HG02885 (cell line): Measurements from ENCODE around the gene TCEAL8.
A peak's percentile ranks its signal among the peaks of the same experiment; 100 is the strongest.

Experiments
- ATAC-seq: cut with Tn5 transposase; IDR thresholded peaks from one replicate; pipeline ENCODE4 v1.9.1; 2021; ENCODE audit warnings: mild to moderate bottlenecking; ENCODE audit not compliant: unreplicated experiment, poor library complexity

TCEAL8 gene

DNA sequence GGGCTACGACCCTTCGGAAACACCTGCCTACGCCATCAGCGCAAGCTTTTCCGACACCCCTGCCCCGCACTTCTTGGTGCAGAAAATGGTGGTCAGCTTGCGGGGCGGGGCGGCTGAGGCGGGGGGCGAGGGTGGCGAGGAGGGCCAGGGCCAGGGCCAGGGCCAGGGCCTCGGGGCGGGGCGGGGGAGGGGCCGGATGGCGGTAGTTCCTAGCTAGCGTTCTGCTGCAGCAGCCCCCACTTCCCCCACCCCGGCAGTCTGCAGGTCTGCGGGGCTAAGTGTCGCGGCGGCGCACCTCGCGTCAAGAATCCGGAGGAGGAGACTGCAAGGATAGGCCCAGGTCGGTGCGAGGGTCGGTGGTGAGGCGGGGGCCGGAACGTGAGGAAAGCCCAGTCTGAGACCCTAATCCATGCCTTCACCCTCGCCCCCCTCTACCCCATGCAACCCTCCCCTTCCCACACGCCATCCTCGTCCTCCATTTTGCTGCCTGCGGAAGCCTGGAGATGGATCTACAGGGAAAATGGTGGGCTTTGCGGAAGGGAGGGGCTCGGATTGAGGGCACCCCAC lies 39.4 kb downstream of the TCEAL8 start:
- no peak for ATAC-seq

- ATAC-seq = peak; percentile 81
These were observed 40.0 kb downstream of the TCEAL8 start, which contains the start of gene BEX4 for GRCh38 chrX:103214870-103215424. Gene BEX4, plus strand, starts transcription at chrX:103215108. Its CDS starts 1,046 bp downstream, at chrX:103216154.

DNA sequence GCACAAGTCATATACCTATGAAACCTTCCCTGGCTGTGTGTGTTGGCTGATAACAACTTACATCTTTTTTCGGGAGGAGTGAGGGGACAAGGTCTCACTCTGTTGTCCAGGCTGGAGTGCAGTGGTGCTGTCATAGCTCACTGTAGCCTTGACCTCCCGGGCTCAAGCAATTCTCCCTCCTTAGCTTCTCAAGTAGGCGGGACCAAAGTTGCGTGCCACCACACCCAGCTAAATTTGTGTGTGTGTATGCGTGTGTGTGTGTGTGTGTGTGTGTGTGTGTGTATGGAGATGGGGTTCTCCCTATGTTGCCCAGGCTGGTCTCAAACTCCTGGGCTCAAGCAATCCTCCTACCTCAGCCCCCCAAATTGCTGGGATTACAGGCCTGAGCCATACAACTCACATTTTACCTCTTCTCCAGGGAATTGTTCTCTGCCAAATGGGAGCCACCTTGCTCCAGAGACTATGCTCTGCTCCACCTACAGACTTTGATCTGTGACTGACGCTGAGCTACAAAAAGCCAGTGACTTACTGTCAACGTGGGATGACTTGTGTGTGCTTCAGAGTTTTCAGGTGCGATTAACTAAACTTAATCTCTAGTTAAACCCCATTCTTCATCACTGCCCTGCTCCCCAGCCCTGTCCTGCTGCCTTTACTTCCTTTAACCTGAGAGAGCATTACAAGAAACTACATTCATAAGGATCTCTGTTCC lies 42.1 kb downstream of the TCEAL8 start:
- no peak for ATAC-seq

DNA sequence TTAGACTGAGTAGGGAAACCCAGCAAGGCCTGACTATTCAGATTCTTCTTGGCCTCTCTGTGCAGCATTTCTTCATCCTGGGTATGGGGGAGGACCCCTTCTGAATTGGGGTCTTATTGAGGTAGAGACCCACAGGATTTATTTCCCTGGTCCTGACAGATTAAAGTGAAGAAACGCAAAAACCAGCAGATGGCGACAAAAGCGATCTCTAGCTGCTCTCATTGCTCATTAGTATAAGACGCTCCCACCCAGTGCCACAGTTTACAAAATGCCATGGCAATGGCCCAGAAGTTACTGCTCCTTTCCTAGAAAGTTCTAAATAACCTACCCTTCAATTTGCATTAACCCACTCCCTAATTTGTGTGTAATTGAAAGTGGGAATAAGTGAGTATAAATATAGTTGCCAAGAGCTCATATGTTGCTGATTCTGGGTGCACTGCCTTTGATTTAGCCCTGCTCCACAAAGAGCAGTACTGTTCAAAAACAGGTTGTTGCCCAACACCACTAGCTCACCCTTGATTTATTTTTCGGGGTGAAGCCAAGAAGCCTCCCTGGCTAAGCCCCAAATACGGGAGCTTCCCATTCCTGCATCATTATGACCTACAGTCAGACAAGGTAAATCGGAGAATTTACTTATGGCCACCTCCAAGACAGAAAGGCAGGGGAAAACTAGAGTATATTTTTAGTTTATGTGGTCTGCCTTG lies 43.8 kb downstream of the TCEAL8 start:
- peak; percentile 60 for ATAC-seq

GRCh38 chrX:103210056-103210455 lies 44.9 kb downstream of the TCEAL8 start:
- ATAC-seq = no peak
